Sigmoid colon (tissue), 4 donors: ENCODE measurements around the gene HORMAD2.

Experiments
- EP300 ChIP-seq, 4 donors: sonication (generic); formaldehyde crosslinking; IDR thresholded peaks; one replicate each; pipeline ENCODE4 v1.6.1; 2017; ENCODE audit warnings: antibody characterized with exemption in 4 of 4
- POLR2A ChIP-seq, 2 donors: fragments of 450-650 bp; IDR thresholded peaks; one replicate each; pipeline ENCODE4 v1.6.1; 2016; ENCODE audit warnings: antibody characterized with exemption in 2 of 2, mild to moderate bottlenecking in 2 of 2, moderate library complexity in 2 of 2
- TF ChIP-seq, protein P1 (sequence below), 4 experiments: fragments of 450-650 bp in 3 of 4; fragments of 200-600 bp in 1 of 4; IDR thresholded peaks; one replicate each; pipeline ENCODE4 v1.5.1; 2016 to 2019; ENCODE audit warnings: antibody characterized with exemption in 4 of 4, mild to moderate bottlenecking in 3 of 4, moderate library complexity in 2 of 4

DNA sequence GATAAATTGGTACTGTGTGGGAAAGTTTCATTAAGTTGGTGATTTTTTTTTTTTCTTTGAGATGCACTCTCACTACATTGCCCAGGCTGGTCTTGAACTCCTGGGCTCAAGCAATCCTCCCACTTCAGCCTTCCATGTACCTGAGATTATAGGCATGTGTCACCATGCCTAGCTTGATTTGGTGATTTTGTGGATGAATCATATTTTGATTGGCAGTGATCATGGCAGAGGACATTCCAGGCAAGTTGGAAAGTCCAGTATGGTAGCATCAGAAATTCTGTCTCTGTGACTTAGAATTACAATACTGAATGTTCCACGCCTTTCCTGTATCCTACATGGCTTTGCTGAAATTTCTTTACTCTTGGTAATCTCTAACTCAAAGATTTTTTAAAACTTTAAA is 49.4 kb downstream of the HORMAD2 start:
- TF ChIP-seq, protein P1, sequence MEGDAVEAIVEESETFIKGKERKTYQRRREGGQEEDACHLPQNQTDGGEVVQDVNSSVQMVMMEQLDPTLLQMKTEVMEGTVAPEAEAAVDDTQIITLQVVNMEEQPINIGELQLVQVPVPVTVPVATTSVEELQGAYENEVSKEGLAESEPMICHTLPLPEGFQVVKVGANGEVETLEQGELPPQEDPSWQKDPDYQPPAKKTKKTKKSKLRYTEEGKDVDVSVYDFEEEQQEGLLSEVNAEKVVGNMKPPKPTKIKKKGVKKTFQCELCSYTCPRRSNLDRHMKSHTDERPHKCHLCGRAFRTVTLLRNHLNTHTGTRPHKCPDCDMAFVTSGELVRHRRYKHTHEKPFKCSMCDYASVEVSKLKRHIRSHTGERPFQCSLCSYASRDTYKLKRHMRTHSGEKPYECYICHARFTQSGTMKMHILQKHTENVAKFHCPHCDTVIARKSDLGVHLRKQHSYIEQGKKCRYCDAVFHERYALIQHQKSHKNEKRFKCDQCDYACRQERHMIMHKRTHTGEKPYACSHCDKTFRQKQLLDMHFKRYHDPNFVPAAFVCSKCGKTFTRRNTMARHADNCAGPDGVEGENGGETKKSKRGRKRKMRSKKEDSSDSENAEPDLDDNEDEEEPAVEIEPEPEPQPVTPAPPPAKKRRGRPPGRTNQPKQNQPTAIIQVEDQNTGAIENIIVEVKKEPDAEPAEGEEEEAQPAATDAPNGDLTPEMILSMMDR (IDR thresholded peaks at IDR 0.05): no peak
- TF ChIP-seq POLR2A (IDR thresholded peaks at IDR 0.05): no peak
- no peak for TF ChIP-seq EP300 (IDR thresholded peaks at IDR 0.05)
